Trophoblast cell (in vitro differentiated cells and primary cell): ENCODE results near the gene SORCS3.

ENCODE experiments used
- DNase-seq, 2 donors: peaks; one replicate each; pipeline ENCODE4 v3.0.0-alpha.2; 2016
- H2AFZ ChIP-seq: 2 replicates; pipeline ENCODE4 v1.6.1; 2013; ENCODE audit warnings: low read length, moderate library complexity, mild to moderate bottlenecking; ENCODE audit not compliant: insufficient read depth, poor library complexity
- H2AK5ac ChIP-seq: 2 replicates; pipeline ENCODE4 v1.6.1; 2013; ENCODE audit warnings: mild to moderate bottlenecking, low read length
- H2BK120ac ChIP-seq: 2 replicates; pipeline ENCODE4 v1.6.1; 2013; ENCODE audit warnings: low read length, mild to moderate bottlenecking, moderate library complexity; ENCODE audit not compliant: insufficient read depth, poor library complexity
- H2BK12ac ChIP-seq: 2 replicates; pipeline ENCODE4 v1.6.1; 2013; ENCODE audit warnings: mild to moderate bottlenecking, low read length, moderate library complexity
- H2BK5ac ChIP-seq: 2 replicates; pipeline ENCODE4 v1.6.1; 2013; ENCODE audit warnings: low read length, low read depth, moderate library complexity, mild to moderate bottlenecking; ENCODE audit not compliant: poor library complexity
- H3K14ac ChIP-seq: 2 replicates; pipeline ENCODE4 v1.6.1; 2013; ENCODE audit warnings: mild to moderate bottlenecking, low read length
- H3K18ac ChIP-seq: 2 replicates; pipeline ENCODE4 v1.6.1; 2013; ENCODE audit warnings: mild to moderate bottlenecking, low read length
- H3K23ac ChIP-seq: 2 replicates; pipeline ENCODE4 v1.6.1; 2013; ENCODE audit warnings: low read length
- H3K27ac ChIP-seq: 2 replicates; pipeline ENCODE4 v1.5.1; 2013; ENCODE audit warnings: low read depth, mild to moderate bottlenecking, inconsistent platforms, low read length, moderate library complexity
- H3K27me3 ChIP-seq: 2 replicates; pipeline ENCODE4 v1.6.1; 2013; ENCODE audit warnings: inconsistent platforms, mild to moderate bottlenecking, low read length, moderate library complexity; ENCODE audit not compliant: insufficient read depth
- H3K36me3 ChIP-seq, 2 experiments: 1 replicate in 1 of 2; 2 replicates in 1 of 2; pipeline ENCODE4 v1.6.1; 2013; ENCODE audit warnings: low read length in 2 of 2, mild to moderate bottlenecking in 2 of 2, moderate library complexity in 1 of 2; ENCODE audit not compliant: insufficient read depth in 2 of 2, control insufficient read depth in 1 of 2
- H3K4ac ChIP-seq: 2 replicates; pipeline ENCODE4 v1.6.1; 2013; ENCODE audit warnings: low read depth, mild to moderate bottlenecking, low read length, moderate library complexity
- H3K4me1 ChIP-seq, 2 experiments: 1 replicate in 1 of 2; 2 replicates in 1 of 2; pipeline ENCODE4 v1.6.1; 2013; ENCODE audit warnings: low read length in 2 of 2, mild to moderate bottlenecking in 2 of 2, moderate library complexity in 1 of 2; ENCODE audit not compliant: insufficient read depth in 2 of 2, control insufficient read depth in 1 of 2
- H3K4me2 ChIP-seq: 2 replicates; pipeline ENCODE4 v1.6.1; 2013; ENCODE audit warnings: inconsistent platforms, mild to moderate bottlenecking, low read length, moderate library complexity
- H3K4me3 ChIP-seq: 2 replicates; pipeline ENCODE4 v1.5.1; 2013; ENCODE audit warnings: mild to moderate bottlenecking, low read depth, low read length, inconsistent platforms
- H3K79me1 ChIP-seq: one replicate; pipeline ENCODE4 v1.6.1; 2013; ENCODE audit warnings: low read length
- H3K79me2 ChIP-seq: 2 replicates; pipeline ENCODE4 v1.6.1; 2013; ENCODE audit warnings: low read length, mild to moderate bottlenecking; ENCODE audit not compliant: control insufficient read depth, insufficient read depth, poor library complexity
- H3K9ac ChIP-seq: 2 replicates; pipeline ENCODE4 v1.6.1; 2013; ENCODE audit warnings: mild to moderate bottlenecking, low read length
- H3K9me3 ChIP-seq: 2 replicates; pipeline ENCODE4 v1.6.1; 2013; ENCODE audit warnings: low read depth, mild to moderate bottlenecking, control low read depth, inconsistent platforms, low read length; ENCODE audit not compliant: insufficient read depth
- H4K12ac ChIP-seq: 2 replicates; pipeline ENCODE4 v1.6.1; 2013; ENCODE audit warnings: low read depth, mild to moderate bottlenecking, low read length, moderate library complexity
- H4K8ac ChIP-seq: 2 replicates; pipeline ENCODE4 v1.6.1; 2013; ENCODE audit warnings: low read depth, mild to moderate bottlenecking, low read length, moderate library complexity
- H4K91ac ChIP-seq: one replicate; pipeline ENCODE4 v1.6.1; 2013; ENCODE audit warnings: low read depth, mild to moderate bottlenecking, low read length, moderate library complexity
- WGBS: extraction: QIAGEN DNeasy Blood & Tissue Kit; methylation state at CpG from one replicate; pipeline ENCODE4 v1.1.7; 2013; ENCODE audit warnings: missing lambda C conversion rate; ENCODE audit not compliant: insufficient read length, insufficient coverage; ENCODE audit errors: extremely low coverage; 5-methylcytosine and 5-hydroxymethylcytosine counted together

The SORCS3 gene

DNA sequence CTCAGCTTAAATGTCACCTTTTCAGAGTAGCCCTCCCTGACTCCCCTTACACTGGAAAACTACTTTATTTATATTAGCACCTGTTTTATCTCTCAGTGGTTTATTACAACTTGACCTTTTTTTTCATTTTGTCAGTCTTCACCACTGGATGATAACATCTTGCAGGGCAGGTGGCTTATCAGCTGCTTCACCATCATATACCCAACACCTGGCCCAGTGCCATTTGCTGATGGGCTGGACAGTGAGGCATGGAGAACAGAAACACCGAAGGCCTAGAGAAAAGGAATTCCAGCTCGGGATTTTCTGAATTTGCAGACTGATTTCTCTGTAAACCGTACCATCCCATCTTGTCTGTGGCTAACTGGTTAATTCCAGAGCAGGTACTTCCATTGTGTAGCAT is 48.5 kb downstream of the SORCS3 start:
- no peak overlapping the region for H3K4me2 ChIP-seq
- no peak overlapping the region for H2BK5ac ChIP-seq
- no peak for DNase-seq
- H3K27ac ChIP-seq, result no peak overlapping the region
- no peaks in the 10 kb centered on the region for H3K79me2 ChIP-seq
- no peak overlapping the region for H4K91ac ChIP-seq
- H3K4me1 ChIP-seq, result no peaks in the 10 kb centered on the region
- no peak overlapping the region for H3K23ac ChIP-seq
- H2BK120ac ChIP-seq, result no peak overlapping the region
- no peaks in the 10 kb centered on the region for H3K27me3 ChIP-seq
- H4K8ac ChIP-seq, result no peak overlapping the region
- no peak overlapping the region for H2BK12ac ChIP-seq
- no peak overlapping the region for H3K4ac ChIP-seq
- no peaks in the 10 kb centered on the region for H3K9me3 ChIP-seq
- no peak overlapping the region for H4K12ac ChIP-seq
- no peaks in the 10 kb centered on the region for H3K79me1 ChIP-seq
- H3K4me3 ChIP-seq, result no peak overlapping the region
- no peak overlapping the region for H3K14ac ChIP-seq
- no peak overlapping the region for H3K9ac ChIP-seq
- no peak overlapping the region for H3K18ac ChIP-seq
- no peaks in the 10 kb centered on the region for H3K36me3 ChIP-seq
- H2AFZ ChIP-seq, result no peak overlapping the region
- no peak overlapping the region for H2AK5ac ChIP-seq
- no CpG with 5 or more reads among the region's 3 CpGs for WGBS

DNA sequence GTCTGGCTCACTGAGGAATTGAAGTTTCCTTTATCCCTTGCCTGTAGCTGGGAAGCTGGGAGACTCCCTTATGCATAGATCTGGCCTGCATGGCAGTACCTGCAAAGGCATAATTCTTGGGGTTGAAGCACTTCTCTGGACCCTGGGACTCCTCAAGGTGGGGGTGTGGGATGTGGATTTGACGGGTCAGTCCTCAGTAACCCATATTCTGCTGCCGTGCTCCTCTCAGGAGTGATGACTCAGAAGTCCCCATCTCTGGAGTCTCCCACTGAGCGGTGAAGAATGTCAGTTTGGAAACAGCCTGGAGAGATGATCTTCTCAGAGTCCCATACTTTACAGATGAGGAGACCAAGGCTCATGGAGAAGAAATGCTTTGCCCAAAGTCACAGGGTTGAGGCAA is 49.0 kb downstream of the SORCS3 start:
- no peak overlapping the region for H2AFZ ChIP-seq
- no peak overlapping the region for H3K4me2 ChIP-seq
- H2AK5ac ChIP-seq, result no peak overlapping the region
- no peak overlapping the region for H4K12ac ChIP-seq
- no peak overlapping the region for H3K4ac ChIP-seq
- no peaks in the 10 kb centered on the region for H3K36me3 ChIP-seq
- H3K4me1 ChIP-seq, result no peaks in the 10 kb centered on the region
- no CpG with 5 or more reads among the region's 3 CpGs for WGBS
- H3K9me3 ChIP-seq, result no peaks in the 10 kb centered on the region
- no peaks in the 10 kb centered on the region for H3K27me3 ChIP-seq
- no peak overlapping the region for H3K27ac ChIP-seq
- no peak overlapping the region for H3K4me3 ChIP-seq
- H3K9ac ChIP-seq, result no peak overlapping the region
- no peak overlapping the region for H3K23ac ChIP-seq
- no peak overlapping the region for H2BK120ac ChIP-seq
- no peaks in the 10 kb centered on the region for H3K79me2 ChIP-seq
- no peak overlapping the region for H4K8ac ChIP-seq
- H3K14ac ChIP-seq, result no peak overlapping the region
- no peak overlapping the region for H3K18ac ChIP-seq
- no peak for DNase-seq
- H2BK5ac ChIP-seq, result no peak overlapping the region
- H2BK12ac ChIP-seq, result no peak overlapping the region
- H4K91ac ChIP-seq, result no peak overlapping the region
- H3K79me1 ChIP-seq, result no peaks in the 10 kb centered on the region

DNA sequence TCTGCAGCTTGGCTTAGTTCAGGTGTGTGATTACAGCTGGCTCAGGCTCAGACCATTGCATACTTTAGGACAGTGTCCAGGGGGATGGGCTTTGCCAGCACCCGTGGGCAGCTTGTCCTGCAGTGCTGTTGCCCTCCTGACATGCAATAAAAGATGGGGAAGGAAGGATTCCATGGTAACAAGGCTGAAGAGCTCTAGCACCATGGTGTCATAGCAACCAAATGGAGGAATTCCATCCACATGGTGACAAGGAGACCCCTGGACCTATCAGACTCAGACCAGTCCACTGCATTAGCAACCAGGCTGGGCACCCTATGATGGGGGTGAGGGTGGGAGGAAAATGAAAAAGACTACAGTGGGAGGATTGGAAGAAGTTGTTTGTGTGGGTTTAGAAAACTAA is 49.9 kb downstream of the SORCS3 start:
- Histone ChIP-seq H2BK5ac (no peak overlapping the region), H2AFZ (no peak overlapping the region), H3K79me1 (no peaks in the 10 kb centered on the region), H2AK5ac (no peak overlapping the region), H4K12ac (no peak overlapping the region), H3K27me3 (no peaks in the 10 kb centered on the region), H3K14ac (no peak overlapping the region), H3K36me3 (no peaks in the 10 kb centered on the region), H3K4me3 (no peak overlapping the region), H3K23ac (no peak overlapping the region), H3K4me2 (no peak overlapping the region), H3K27ac (no peak overlapping the region), H2BK12ac (no peak overlapping the region), H3K4ac (no peak overlapping the region), H3K9me3 (no peaks in the 10 kb centered on the region), H4K91ac (no peak overlapping the region), H3K79me2 (no peaks in the 10 kb centered on the region), H2BK120ac (no peak overlapping the region), H4K8ac (no peak overlapping the region), H3K18ac (no peak overlapping the region), H3K9ac (no peak overlapping the region), H3K4me1 (no peaks in the 10 kb centered on the region)
- DNase-seq, result no peak
- WGBS, result no CpG with 5 or more reads among the region's 1 CpG

DNA sequence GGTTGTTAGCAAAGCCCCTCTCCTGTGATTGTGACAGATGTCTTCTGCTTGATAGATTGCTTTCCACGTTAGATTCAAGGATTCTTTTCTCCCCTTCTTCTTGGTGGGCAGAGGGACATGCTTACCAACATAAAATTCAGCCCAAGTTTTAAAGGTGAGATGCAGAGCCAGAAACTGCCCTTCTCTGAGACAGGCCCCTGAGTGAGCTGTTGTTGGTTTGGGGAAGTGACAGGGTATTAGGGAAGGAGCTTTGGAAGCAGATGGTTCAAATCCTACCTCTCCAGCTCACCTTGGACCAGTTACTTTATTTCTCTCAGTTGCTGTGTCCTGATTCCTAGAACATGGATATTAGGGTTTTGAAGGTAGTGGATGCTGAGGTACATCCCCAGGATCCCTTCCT is 53.0 kb downstream of the SORCS3 start:
- H3K4ac ChIP-seq, result no peak overlapping the region
- H2BK120ac ChIP-seq, result no peak overlapping the region
- no peak overlapping the region for H3K4me2 ChIP-seq
- no peak overlapping the region for H3K18ac ChIP-seq
- no peak overlapping the region for H3K9ac ChIP-seq
- no CpG with 5 or more reads among the region's 1 CpG for WGBS
- H3K4me1 ChIP-seq, result no peaks in the 10 kb centered on the region
- no peak overlapping the region for H2BK5ac ChIP-seq
- no peaks in the 10 kb centered on the region for H3K27me3 ChIP-seq
- no peaks in the 10 kb centered on the region for H3K79me2 ChIP-seq
- H3K9me3 ChIP-seq, result no peaks in the 10 kb centered on the region
- H3K14ac ChIP-seq, result no peak overlapping the region
- H3K27ac ChIP-seq, result no peak overlapping the region
- H4K91ac ChIP-seq, result no peak overlapping the region
- H3K79me1 ChIP-seq, result no peaks in the 10 kb centered on the region
- H2AK5ac ChIP-seq, result no peak overlapping the region
- no peak overlapping the region for H2AFZ ChIP-seq
- no peak overlapping the region for H4K12ac ChIP-seq
- no peak overlapping the region for H3K23ac ChIP-seq
- H2BK12ac ChIP-seq, result no peak overlapping the region
- DNase-seq, result no peak
- H3K4me3 ChIP-seq, result no peak overlapping the region
- no peaks in the 10 kb centered on the region for H3K36me3 ChIP-seq
- no peak overlapping the region for H4K8ac ChIP-seq
